ENCODE data around the gene RADX. TPM values are rescaled to one million over a fixed set of nuclear protein-coding genes. Genes with fewer than 3 reads are reported as not detected.
A peak's percentile ranks its signal among the peaks of the same experiment; 100 is the strongest.

The RADX gene
- total RNA-seq, 3 donors from 2014 or later = 4.3 to 5.2 (median 4.3) TPM

GRCh38 chrX:106710771-106711170 is 99.0 kb downstream of the RADX start:
- ATAC-seq = no peak
- no peaks in the 10 kb centered on the region for H3K4me1 Mint-ChIP-seq (ENCODE audit: low read depth)
- H3K4me3 Mint-ChIP-seq = no peak overlapping the region
- no peaks in the 10 kb centered on the region for H3K36me3 Mint-ChIP-seq (ENCODE audit: insufficient read depth)
- no peaks in the 10 kb centered on the region for H3K27me3 Mint-ChIP-seq (ENCODE audit: low read depth)
- DNase-seq = no peak
- no peaks in the 10 kb centered on the region for H3K9me3 Mint-ChIP-seq

- ATAC-seq (no peak), DNase-seq (no peak)
- Mint-ChIP-seq H3K27me3 (ENCODE audit: low read depth) (no peaks in the 10 kb centered on the region), H3K4me3 (no peak overlapping the region), H3K36me3 (ENCODE audit: insufficient read depth) (no peaks in the 10 kb centered on the region), H3K4me1 (ENCODE audit: low read depth) (no peaks in the 10 kb centered on the region), H3K9me3 (no peaks in the 10 kb centered on the region)
These were observed 99.6 kb downstream of the RADX start for GRCh38 chrX:106711375-106711774.

- H3K9me3 Mint-ChIP-seq = no peaks in the 10 kb centered on the region
- DNase-seq = no peak
- H3K27me3 Mint-ChIP-seq (ENCODE audit: low read depth) = no peaks in the 10 kb centered on the region
- ATAC-seq = no peak
- H3K4me3 Mint-ChIP-seq = no peak overlapping the region
- no peaks in the 10 kb centered on the region for H3K4me1 Mint-ChIP-seq (ENCODE audit: low read depth)
- H3K36me3 Mint-ChIP-seq (ENCODE audit: insufficient read depth) = no peaks in the 10 kb centered on the region
These were observed 104.2 kb downstream of the RADX start for GRCh38 chrX:106716004-106716403.

GRCh38 chrX:106716463-106716862 is 104.7 kb downstream of the RADX start:
- Mint-ChIP-seq H3K27me3 (ENCODE audit: low read depth) (no peaks in the 10 kb centered on the region), H3K9me3 (no peaks in the 10 kb centered on the region), H3K4me1 (ENCODE audit: low read depth) (no peaks in the 10 kb centered on the region), H3K36me3 (ENCODE audit: insufficient read depth) (no peaks in the 10 kb centered on the region), H3K4me3 (no peak overlapping the region)
- DNase-seq = no peak
- no peak for ATAC-seq

- DNase-seq (no peak), ATAC-seq (no peak)
- Mint-ChIP-seq H3K36me3 (ENCODE audit: insufficient read depth) (no peaks in the 10 kb centered on the region), H3K9me3 (no peaks in the 10 kb centered on the region), H3K27me3 (ENCODE audit: low read depth) (peaks cover 3% of the 10 kb centered on the region), H3K4me3 (no peak overlapping the region), H3K4me1 (ENCODE audit: low read depth) (no peaks in the 10 kb centered on the region)
These were observed 106.9 kb downstream of the RADX start for GRCh38 chrX:106718709-106719108.

GRCh38 chrX:106725931-106726330 is 114.2 kb downstream of the RADX start:
- no peak for DNase-seq
- no peak for ATAC-seq
- Mint-ChIP-seq H3K9me3 (no peaks in the 10 kb centered on the region), H3K4me3 (peak overlapping the region; percentile 72), H3K36me3 (ENCODE audit: insufficient read depth) (no peaks in the 10 kb centered on the region), H3K4me1 (ENCODE audit: low read depth) (peaks cover 6% of the 10 kb centered on the region), H3K27me3 (ENCODE audit: low read depth) (peaks cover 32% of the 10 kb centered on the region)

- peak within 1 kb of the TSS; percentile 72 for H3K4me3 Mint-ChIP-seq
- H3K9me3 Mint-ChIP-seq = no peaks in the 10 kb centered on the region
- H3K27me3 Mint-ChIP-seq (ENCODE audit: low read depth) = peaks cover 35% of the 10 kb centered on the region
- ATAC-seq (peak; percentile 71 to 82), DNase-seq (no peak)
- H3K36me3 Mint-ChIP-seq (ENCODE audit: insufficient read depth) = no peaks in the 10 kb centered on the region
- peaks cover 6% of the 10 kb centered on the region for H3K4me1 Mint-ChIP-seq (ENCODE audit: low read depth)
These were observed 115.0 kb downstream of the RADX start, which contains the start of gene RNF128 for GRCh38 chrX:106726485-106727437. Gene RNF128 (plus strand): TSS chrX:106726701. CDS start chrX:106726914, 213 bp downstream.

- Mint-ChIP-seq H3K36me3 (ENCODE audit: insufficient read depth) (no peaks in the 10 kb centered on the region), H3K4me3 (no peak overlapping the region), H3K9me3 (no peaks in the 10 kb centered on the region), H3K4me1 (ENCODE audit: low read depth) (peaks cover 6% of the 10 kb centered on the region), H3K27me3 (ENCODE audit: low read depth) (peaks cover 35% of the 10 kb centered on the region)
- ATAC-seq (no peak), DNase-seq (no peak)
These were observed 116.6 kb downstream of the RADX start for GRCh38 chrX:106728337-106728736.

Other genes starting within 250 kb of the RADX start
- under 1 TPM in 1 of 3 donors, not detected in 2; 0.08 TPM for gene RNF128, start 114.7 kb downstream of the RADX start, total RNA-seq
- under 1 TPM; 0.18 to 0.61 (median 0.43) TPM for gene TBC1D8B, start 190.7 kb downstream of the RADX start, total RNA-seq